Stomach (tissue), 9 donors: ENCODE results near the gene NKAP. TPM values are rescaled to one million over a fixed set of nuclear protein-coding genes. Genes with fewer than 3 reads are reported as not detected.
"Not testable (repeated sequence)": the region's sequence is repeated elsewhere in the genome, so short reads cannot be mapped to it uniquely, and the experiment has no call there.

Source experiments
- DNase-seq, 2 donors: peaks; one replicate each; pipeline versions ENCODE4 v3.0.0 to v3.0.0-alpha.2; 2013 to 2019
- H3K27ac ChIP-seq, 5 donors: fragments of 200-600 bp in 4 of 5; sonication (generic) in 4 of 5; one replicate each; pipeline ENCODE4 v1.5.1; 2013 to 2019; ENCODE audit warnings: mild to moderate bottlenecking in 1 of 5, moderate library complexity in 1 of 5
- H3K27me3 ChIP-seq, 3 donors: fragments of 200-600 bp; sonication (generic); one replicate each; pipeline ENCODE4 v1.5.1; 2017 to 2019; ENCODE audit warnings: mixed run types in 1 of 3
- H3K36me3 ChIP-seq, 4 donors: fragments of 200-600 bp; sonication (generic); 1 replicate in 3 of 4; 2 replicates in 1 of 4; pipeline ENCODE4 v1.5.1; 2016 to 2019
- H3K4me1 ChIP-seq, 4 donors: fragments of 200-600 bp; sonication (generic); one replicate each; pipeline ENCODE4 v1.5.1; 2016 to 2019
- H3K4me3 ChIP-seq, 4 donors: fragments of 200-600 bp; sonication (generic) in 3 of 4; one replicate each; pipeline ENCODE4 v1.5.1; 2016 to 2019; ENCODE audit warnings: mild to moderate bottlenecking in 1 of 4
- H3K9me3 ChIP-seq, 4 donors: fragments of 200-600 bp; sonication (generic); one replicate each; pipeline ENCODE4 v1.5.1; 2016 to 2019
- EP300 ChIP-seq: sonication (generic); formaldehyde crosslinking; IDR thresholded peaks from one replicate; pipeline ENCODE4 v1.6.1; 2017; ENCODE audit warnings: antibody characterized with exemption
- POLR2A ChIP-seq, 4 donors: fragments of 450-650 bp; IDR thresholded peaks; one replicate each; pipeline ENCODE4 v1.6.1; 2016; ENCODE audit warnings: antibody characterized with exemption in 4 of 4, control low read depth in 2 of 4, mild to moderate bottlenecking in 1 of 4, moderate library complexity in 1 of 4
- POLR2AphosphoS5 ChIP-seq, 3 donors: sonication (generic); formaldehyde crosslinking; IDR thresholded peaks; one replicate each; pipeline ENCODE4 v1.6.1; 2016; ENCODE audit warnings: antibody characterized with exemption in 3 of 3
- WGBS, 5 donors: extraction: QIAGEN DNeasy Blood & Tissue Kit in 3 of 5; methylation state at CpG; one replicate each; pipeline versions ENCODE4 v1.1.5 to v1.1.7; 2013 to 2018; 5-methylcytosine and 5-hydroxymethylcytosine counted together
- intact Hi-C: fragments of 100-400 bp; cut with DNase I; formaldehyde crosslinking; loops from one replicate; pipeline ENCODE4 v1.15.1; 2023; ENCODE audit warnings: low total_unique reads
- polyA plus RNA-seq, 3 donors: library from polyadenylated mRNA; stranded (reverse); fragments of 200-250 nt; gene quantifications; one replicate each; pipeline ENCODE4 v1.2.3, GENCODE V29; 2013
- total RNA-seq, 5 donors: library from RNA; depleted of rRNA; stranded (reverse); fragments of >200 nt; gene quantifications; one replicate each; pipeline versions ENCODE4 v1.1.0 to v1.2.3, GENCODE V29; 2014 to 2016
- TF ChIP-seq, protein P1 (sequence below), 7 experiments: fragments of 450-650 bp in 4 of 7; fragments of 200-600 bp in 3 of 7; sonication (generic) in 3 of 7; IDR thresholded peaks; one replicate each; pipeline ENCODE4 v1.5.1; 2016 to 2019; ENCODE audit warnings: antibody characterized with exemption in 7 of 7, control low read depth in 2 of 7, mild to moderate bottlenecking in 1 of 7
- donor health status: healthy with polysubstance abuse.
- donor health status: Bipolar disorder and iron deficiency.
- donor health status: healthy.

Gene NKAP
- total and polyA plus RNA-seq, 8 donors, result 0.58 to 7.5 (median 6.2) TPM

DNA sequence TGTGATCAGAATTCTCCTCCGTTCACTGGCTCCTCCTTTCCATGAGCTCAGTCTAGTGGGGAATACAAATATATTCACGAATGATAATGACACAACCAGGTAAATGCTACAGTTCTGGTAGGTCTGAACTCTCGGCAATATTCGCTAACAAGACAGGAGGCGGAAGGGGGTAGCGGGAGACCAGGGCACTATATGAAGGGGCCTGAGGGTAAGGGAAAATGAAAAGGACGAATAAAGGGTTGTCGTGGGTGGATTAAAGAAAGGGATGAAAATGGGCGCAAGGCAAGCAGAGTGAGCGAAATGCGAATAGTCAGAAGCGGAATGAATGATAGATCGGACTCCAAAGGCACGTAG, 743 bp downstream of the NKAP start:
- intact Hi-C loops, result no loop called here
- H3K9me3 ChIP-seq, result no peaks in the 10 kb centered on the region
- DNase-seq, result no peak
- H3K27ac ChIP-seq, result peak overlapping the region; percentile 83 to 94 (median 90)
- H3K36me3 ChIP-seq, result peaks cover 0 to 4% (median 0%) of the 10 kb centered on the region in 4 donors
- peak overlapping the region; percentile 65 to 77 (median 74) for H3K4me3 ChIP-seq
- 0 to 38% (median 6%) methylated on average over 14 of the region's 14 CpGs for WGBS, 5 donors
- H3K27me3 ChIP-seq, result no peaks in the 10 kb centered on the region
- peaks cover 5 to 24% (median 17%) of the 10 kb centered on the region in 4 donors for H3K4me1 ChIP-seq
- TF ChIP-seq POLR2A (IDR thresholded peaks at IDR 0.05) (no peak), EP300 (no peak), POLR2AphosphoS5 (IDR thresholded peaks at IDR 0.05) (no peak)
- TF ChIP-seq, protein P1, sequence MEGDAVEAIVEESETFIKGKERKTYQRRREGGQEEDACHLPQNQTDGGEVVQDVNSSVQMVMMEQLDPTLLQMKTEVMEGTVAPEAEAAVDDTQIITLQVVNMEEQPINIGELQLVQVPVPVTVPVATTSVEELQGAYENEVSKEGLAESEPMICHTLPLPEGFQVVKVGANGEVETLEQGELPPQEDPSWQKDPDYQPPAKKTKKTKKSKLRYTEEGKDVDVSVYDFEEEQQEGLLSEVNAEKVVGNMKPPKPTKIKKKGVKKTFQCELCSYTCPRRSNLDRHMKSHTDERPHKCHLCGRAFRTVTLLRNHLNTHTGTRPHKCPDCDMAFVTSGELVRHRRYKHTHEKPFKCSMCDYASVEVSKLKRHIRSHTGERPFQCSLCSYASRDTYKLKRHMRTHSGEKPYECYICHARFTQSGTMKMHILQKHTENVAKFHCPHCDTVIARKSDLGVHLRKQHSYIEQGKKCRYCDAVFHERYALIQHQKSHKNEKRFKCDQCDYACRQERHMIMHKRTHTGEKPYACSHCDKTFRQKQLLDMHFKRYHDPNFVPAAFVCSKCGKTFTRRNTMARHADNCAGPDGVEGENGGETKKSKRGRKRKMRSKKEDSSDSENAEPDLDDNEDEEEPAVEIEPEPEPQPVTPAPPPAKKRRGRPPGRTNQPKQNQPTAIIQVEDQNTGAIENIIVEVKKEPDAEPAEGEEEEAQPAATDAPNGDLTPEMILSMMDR (IDR thresholded peaks at IDR 0.05), result no peak

DNA sequence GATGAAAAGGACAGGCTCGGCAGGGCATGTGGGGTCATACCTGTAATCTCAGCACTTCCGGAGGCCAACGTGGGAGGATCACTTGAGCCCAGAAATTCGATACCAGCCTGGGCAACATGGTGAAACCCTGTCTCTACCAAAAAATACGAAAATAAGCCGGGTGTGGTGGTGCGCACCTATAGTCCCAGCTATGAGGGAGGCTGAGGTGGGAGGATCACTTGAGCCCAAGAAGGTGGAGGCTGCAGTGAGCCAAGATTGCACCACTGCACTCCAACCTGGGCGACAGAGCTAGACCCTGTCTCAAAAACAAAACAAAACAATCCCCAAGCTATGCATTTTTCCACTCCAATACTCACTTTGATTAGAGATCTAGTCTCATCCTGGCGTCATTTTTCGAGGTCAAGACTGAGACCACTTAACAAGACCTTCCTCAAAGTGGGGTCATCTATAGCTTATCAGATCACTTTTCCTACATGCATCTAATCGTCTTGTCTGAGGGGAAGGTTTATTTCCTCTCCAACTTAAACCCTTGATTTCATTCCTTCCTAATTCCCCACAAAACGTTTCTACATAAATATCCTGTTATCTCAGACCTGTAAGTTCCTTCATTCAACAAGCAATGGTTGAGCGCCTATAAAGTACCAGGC, 1.3 kb downstream of the NKAP start:
- Histone ChIP-seq H3K27ac (peak overlapping the region in 4 of 5 donors; percentile 83 to 94 (median 92)), H3K36me3 (peaks cover 0 to 10% (median 0%) of the 10 kb centered on the region in 4 donors), H3K9me3 (no peaks in the 10 kb centered on the region), H3K4me1 (peaks cover 5 to 24% (median 17%) of the 10 kb centered on the region in 4 donors), H3K4me3 (peak overlapping the region; percentile 65 to 77 (median 74)), H3K27me3 (no peaks in the 10 kb centered on the region)
- TF ChIP-seq POLR2A (IDR thresholded peaks at IDR 0.05) (no peak), POLR2AphosphoS5 (IDR thresholded peaks at IDR 0.05) (no peak), EP300 (no peak)
- TF ChIP-seq, protein P1 (IDR thresholded peaks at IDR 0.05), result no peak
- no peak for DNase-seq
- 47 to 58% (median 51%) methylated on average over 12 to 13 of the region's 13 CpGs for WGBS, 5 donors
- intact Hi-C loops, result no loop called here

DNA sequence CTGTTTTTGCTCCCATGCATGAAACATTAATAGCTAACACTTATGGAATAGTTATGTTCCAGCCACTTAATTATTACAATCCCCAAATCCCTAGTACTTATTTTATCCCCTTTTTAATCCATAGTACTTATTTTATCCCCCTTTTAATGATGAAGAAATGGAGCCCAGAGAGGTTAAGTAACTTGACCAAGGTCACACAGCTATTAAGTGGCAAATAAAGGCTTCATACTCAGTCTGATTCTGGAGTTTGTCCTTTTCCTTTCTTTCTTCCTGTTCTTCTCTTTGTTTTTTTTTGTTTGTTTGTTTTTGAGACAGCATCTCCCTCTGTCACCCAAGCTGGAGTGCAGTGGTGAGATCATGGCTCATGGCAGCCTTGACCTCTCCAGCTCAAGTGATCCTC, 2.2 kb downstream of the NKAP start:
- no peak for DNase-seq
- intact Hi-C loops, result no loop called here
- Histone ChIP-seq H3K9me3 (no peaks in the 10 kb centered on the region), H3K4me3 (peak overlapping the region in 1 of 4 donors; percentile 74), H3K36me3 (peaks cover 0 to 18% (median 6%) of the 10 kb centered on the region in 4 donors), H3K27ac (no peak overlapping the region), H3K27me3 (no peaks in the 10 kb centered on the region), H3K4me1 (peaks cover 5 to 24% (median 17%) of the 10 kb centered on the region in 4 donors)
- TF ChIP-seq EP300 (no peak), POLR2A (IDR thresholded peaks at IDR 0.05) (no peak), POLR2AphosphoS5 (IDR thresholded peaks at IDR 0.05) (no peak)
- TF ChIP-seq, protein P1 (IDR thresholded peaks at IDR 0.05), result no peak

DNA sequence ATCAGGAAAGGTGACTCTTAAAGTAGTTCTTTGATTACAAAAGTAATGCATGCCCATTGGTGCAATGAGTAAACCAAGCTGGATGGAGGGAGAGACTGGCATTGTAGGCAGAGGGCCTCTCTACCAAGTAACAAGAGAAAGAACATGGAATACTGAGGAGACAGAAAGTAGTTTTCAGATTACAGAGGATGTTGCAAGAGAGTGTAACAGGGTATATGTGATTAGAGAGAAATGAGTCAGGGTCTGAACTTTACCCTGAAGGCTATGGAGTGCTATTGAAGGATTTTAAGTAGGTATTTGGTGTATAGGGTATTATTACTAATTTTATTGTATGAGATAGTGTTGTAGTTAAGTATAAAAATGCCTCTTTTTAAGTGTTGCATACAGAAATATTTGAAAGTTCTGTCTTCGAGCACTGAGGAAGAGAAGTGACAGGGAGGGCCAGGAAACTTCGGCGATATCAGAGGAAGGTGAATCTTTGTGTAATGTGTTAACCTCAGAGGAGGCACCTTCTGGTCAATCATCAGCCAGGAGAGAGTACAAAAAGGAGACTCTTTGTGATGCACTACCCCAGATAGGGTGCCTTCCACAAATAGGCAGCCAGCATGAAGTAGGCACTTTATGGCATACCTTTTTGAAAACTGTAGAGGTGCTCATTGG, 8.2 kb downstream of the NKAP start:
- TF ChIP-seq, protein P1 (IDR thresholded peaks at IDR 0.05), result no peak
- TF ChIP-seq POLR2A (IDR thresholded peaks at IDR 0.05), result no peak
- Histone ChIP-seq H3K27ac (no peak overlapping the region), H3K9me3 (no peaks in the 10 kb centered on the region), H3K27me3 (no peaks in the 10 kb centered on the region), H3K4me3 (no peak overlapping the region), H3K4me1 (no peaks in the 10 kb centered on the region), H3K36me3 (peaks cover 6 to 74% (median 60%) of the 10 kb centered on the region in 4 donors)
- 83 to 97% (median 92%) methylated on average over 3 of the region's 3 CpGs for WGBS, 5 donors
- intact Hi-C loops, result no loop called here
- DNase-seq, result no peak

DNA sequence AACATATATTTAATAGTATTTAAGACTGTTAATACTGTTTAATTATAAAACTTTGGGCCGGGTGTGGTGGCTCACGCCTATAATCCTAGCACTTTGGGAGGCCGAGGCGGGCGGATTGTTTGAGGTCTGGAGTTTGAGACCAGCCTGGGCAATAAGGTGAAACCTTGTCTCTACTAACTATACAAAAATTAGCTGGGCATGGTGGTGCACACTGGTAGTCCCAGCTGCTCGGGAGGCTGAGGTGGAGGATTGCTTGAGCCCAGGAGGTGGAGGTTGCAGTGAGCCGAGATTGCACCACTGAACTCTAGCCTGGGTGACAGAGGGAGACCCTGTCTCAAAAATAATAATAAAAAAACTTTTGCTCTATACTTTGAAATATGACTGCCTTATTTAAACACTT, 21.2 kb downstream of the NKAP start:
- peaks cover 0 to 38% (median 27%) of the 10 kb centered on the region in 4 donors for H3K36me3 ChIP-seq
- H3K4me3 ChIP-seq, H3K9me3 ChIP-seq, H3K4me1 ChIP-seq, intact Hi-C loops, H3K27me3 ChIP-seq, DNase-seq, H3K27ac ChIP-seq: not testable (repeated sequence)
- WGBS, 5 donors, result 91 to 96% (median 94%) methylated on average over 5 to 7 of the region's 7 CpGs
